ENCODE data around the gene SNF8. TPM values are rescaled to one million over a fixed set of nuclear protein-coding genes. Genes with fewer than 3 reads are reported as not detected.

SNF8 gene
- 31.4 TPM for total RNA-seq

GRCh38 chr17:48944515-48945260 lies at the start of gene SNF8:
Gene SNF8, minus strand, starts transcription at chr17:48944842. Its CDS starts 108 bp downstream, at chr17:48944734.
- no peaks in the 10 kb centered on the region for H3K27me3 ChIP-seq (ENCODE audit: insufficient read depth, low read length)
- H3K9me3 ChIP-seq (ENCODE audit: low read depth, low read length) = no peaks in the 10 kb centered on the region
- peak within 1 kb of the TSS; percentile 99 for H3K4me3 ChIP-seq (ENCODE audit: low read length)
- peaks cover 29% of the 10 kb centered on the region for H3K4me1 ChIP-seq (ENCODE audit: insufficient read depth, low read length)

DNA sequence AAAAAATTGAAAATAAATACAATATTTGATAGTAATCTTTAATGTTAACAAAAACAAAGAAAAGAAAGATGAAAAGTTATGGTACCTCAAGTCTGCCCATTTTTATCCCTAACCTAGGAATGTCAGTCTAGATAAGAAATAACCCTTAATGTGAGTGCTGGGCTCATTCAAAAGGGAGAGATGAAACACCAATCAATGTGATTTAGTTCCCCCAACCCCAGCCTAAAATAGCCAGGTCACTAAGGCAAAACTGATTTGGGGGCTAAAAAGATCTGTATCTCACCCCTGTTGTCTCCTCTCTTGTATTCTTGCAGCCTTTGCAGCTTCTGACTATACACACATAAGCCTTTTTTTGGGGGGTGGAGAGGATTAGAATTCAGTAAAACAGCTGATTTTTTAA lies 49.3 kb upstream of the SNF8 start:
- no peak overlapping the region for H3K4me3 ChIP-seq (ENCODE audit: low read length)
- H3K9me3 ChIP-seq (ENCODE audit: low read depth, low read length) = no peaks in the 10 kb centered on the region
- H3K4me1 ChIP-seq (ENCODE audit: insufficient read depth, low read length) = peaks cover 31% of the 10 kb centered on the region
- peaks cover 91% of the 10 kb centered on the region for H3K27me3 ChIP-seq (ENCODE audit: insufficient read depth, low read length)

DNA sequence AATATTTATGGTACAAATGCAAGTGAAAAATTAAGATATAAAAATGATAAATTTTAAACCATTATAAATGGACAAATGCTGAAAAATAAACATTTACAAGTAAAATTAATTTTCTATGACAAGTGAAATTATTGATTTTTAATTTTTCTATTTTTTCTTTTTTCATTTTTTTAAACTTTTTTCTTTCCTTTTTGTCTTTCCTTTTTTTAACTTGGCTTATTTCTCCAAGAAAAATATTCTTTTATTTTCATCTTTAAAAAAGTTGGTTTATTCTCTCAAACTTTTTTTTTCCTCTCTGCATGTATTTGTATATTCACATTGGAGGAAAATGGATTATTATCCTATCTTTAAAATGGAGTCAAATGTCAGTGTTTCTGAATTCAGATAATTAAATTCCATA lies 48.7 kb upstream of the SNF8 start:
- no peak overlapping the region for H3K4me3 ChIP-seq (ENCODE audit: low read length)
- H3K4me1 ChIP-seq (ENCODE audit: insufficient read depth, low read length) = peaks cover 26% of the 10 kb centered on the region
- peaks cover 85% of the 10 kb centered on the region for H3K27me3 ChIP-seq (ENCODE audit: insufficient read depth, low read length)
- no peaks in the 10 kb centered on the region for H3K9me3 ChIP-seq (ENCODE audit: low read depth, low read length)

DNA sequence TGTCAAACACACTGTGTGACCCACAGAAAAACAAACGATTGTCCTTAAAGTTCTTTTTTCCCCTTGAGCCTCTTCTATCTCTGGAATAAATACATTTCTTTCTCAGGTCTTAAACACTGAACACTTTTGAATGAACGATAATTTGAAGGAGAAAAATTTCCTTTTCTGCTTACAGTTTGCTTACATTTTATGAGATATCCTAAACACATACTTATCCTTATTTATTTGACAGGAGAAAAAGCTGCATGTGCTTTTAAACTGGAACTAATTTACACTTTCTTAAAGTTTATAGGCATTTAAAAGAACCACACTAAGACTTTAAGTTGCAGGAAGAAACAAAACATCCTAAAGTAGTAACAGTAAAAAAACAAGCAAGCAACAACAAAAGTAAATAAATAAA lies 47.8 kb upstream of the SNF8 start:
- peaks cover 80% of the 10 kb centered on the region for H3K27me3 ChIP-seq (ENCODE audit: insufficient read depth, low read length)

GRCh38 chr17:48990882-48991357 lies 46.3 kb upstream of the SNF8 start:
- no peaks in the 10 kb centered on the region for H3K9me3 ChIP-seq (ENCODE audit: low read depth, low read length)
- H3K4me1 ChIP-seq (ENCODE audit: insufficient read depth, low read length) = peaks cover 4% of the 10 kb centered on the region
- no peak overlapping the region for H3K4me3 ChIP-seq (ENCODE audit: low read length)
- peaks cover 76% of the 10 kb centered on the region for H3K27me3 ChIP-seq (ENCODE audit: insufficient read depth, low read length)

More for the DNA sequence above, 47.8 kb upstream of the SNF8 start:
- Histone ChIP-seq H3K4me3 (ENCODE audit: low read length) (no peak overlapping the region), H3K4me1 (ENCODE audit: insufficient read depth, low read length) (peaks cover 17% of the 10 kb centered on the region), H3K9me3 (ENCODE audit: low read depth, low read length) (no peaks in the 10 kb centered on the region)

DNA sequence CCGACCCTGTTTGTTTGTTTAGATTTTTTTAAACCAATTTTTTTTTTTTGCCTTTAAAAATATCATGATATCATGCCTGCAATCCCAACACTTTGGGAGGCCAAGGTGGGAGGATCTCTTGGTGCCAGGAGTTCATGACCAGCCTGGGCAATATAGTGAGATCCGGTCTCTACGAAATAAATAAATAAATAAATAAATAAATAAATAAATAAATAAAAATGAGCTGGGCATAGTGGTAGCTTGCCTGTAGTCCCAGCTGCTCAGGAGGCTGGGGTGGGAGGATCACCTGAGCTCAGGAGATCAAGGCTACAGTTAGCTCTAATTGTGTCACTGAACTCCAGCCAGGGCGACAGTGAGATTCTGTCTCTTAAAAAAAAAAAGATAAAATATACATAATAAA lies 44.5 kb upstream of the SNF8 start:
- Histone ChIP-seq H3K4me1 (ENCODE audit: insufficient read depth, low read length) (no peaks in the 10 kb centered on the region), H3K9me3 (ENCODE audit: low read depth, low read length) (no peaks in the 10 kb centered on the region), H3K27me3 (ENCODE audit: insufficient read depth, low read length) (peaks cover 67% of the 10 kb centered on the region), H3K4me3 (ENCODE audit: low read length) (no peak overlapping the region)

- Histone ChIP-seq H3K4me3 (ENCODE audit: low read length) (no peak overlapping the region), H3K9me3 (ENCODE audit: low read depth, low read length) (no peaks in the 10 kb centered on the region), H3K4me1 (ENCODE audit: insufficient read depth, low read length) (no peaks in the 10 kb centered on the region), H3K27me3 (ENCODE audit: insufficient read depth, low read length) (peaks cover 36% of the 10 kb centered on the region)
These were observed 41.0 kb upstream of the SNF8 start for GRCh38 chr17:48985436-48986245.

GRCh38 chr17:48981927-48982539 lies 37.4 kb upstream of the SNF8 start:
- Histone ChIP-seq H3K9me3 (ENCODE audit: low read depth, low read length) (no peaks in the 10 kb centered on the region), H3K27me3 (ENCODE audit: insufficient read depth, low read length) (peaks cover 14% of the 10 kb centered on the region)

DNA sequence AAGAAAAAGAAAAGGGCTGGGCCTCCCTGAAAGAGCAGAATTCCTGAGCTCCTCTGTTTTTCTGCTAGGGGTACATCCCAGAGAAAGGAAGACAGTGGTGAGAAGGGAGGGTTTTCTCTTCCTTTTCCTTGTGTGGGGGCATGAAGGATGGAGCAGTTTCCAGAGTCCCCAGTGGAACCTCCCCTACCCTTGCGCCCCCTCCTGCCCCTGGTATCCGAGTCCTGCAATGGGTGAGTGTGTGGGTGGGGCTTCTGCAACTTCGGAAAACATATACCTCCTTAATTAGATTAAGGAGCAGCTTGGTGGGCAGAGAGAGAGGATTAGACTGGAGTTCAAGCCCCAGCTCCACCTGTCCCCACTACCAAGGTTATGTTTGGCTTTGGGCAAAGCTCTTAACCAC lies 29.2 kb upstream of the SNF8 start:
- peaks cover 2% of the 10 kb centered on the region for H3K27me3 ChIP-seq (ENCODE audit: insufficient read depth, low read length)
- no peaks in the 10 kb centered on the region for H3K9me3 ChIP-seq (ENCODE audit: low read depth, low read length)
- H3K4me3 ChIP-seq (ENCODE audit: low read length) = no peak overlapping the region
- no peaks in the 10 kb centered on the region for H3K4me1 ChIP-seq (ENCODE audit: insufficient read depth, low read length)

More at GRCh38 chr17:48981927-48982539, 37.4 kb upstream of the SNF8 start:
- Histone ChIP-seq H3K4me1 (ENCODE audit: insufficient read depth, low read length) (no peaks in the 10 kb centered on the region), H3K4me3 (ENCODE audit: low read length) (no peak overlapping the region)

DNA sequence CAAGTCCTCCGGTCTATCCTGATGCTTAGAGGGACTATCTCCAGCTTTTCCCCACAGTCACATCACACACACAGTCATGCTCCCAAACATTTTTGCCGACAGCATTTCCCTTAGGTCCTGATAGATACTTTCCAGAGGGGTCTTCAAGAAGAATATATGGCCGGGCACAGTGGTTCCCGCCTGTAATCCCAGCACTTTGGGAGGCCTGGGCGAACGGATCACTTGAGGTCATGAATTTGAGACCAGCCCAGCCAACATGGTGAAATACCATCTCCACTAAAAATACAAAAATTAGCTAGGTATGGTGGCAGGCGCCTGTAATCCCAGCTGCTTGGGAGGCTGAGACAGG lies 28.1 kb upstream of the SNF8 start:
- no peaks in the 10 kb centered on the region for H3K9me3 ChIP-seq (ENCODE audit: low read depth, low read length)
- no peaks in the 10 kb centered on the region for H3K4me1 ChIP-seq (ENCODE audit: insufficient read depth, low read length)
- no peak overlapping the region for H3K4me3 ChIP-seq (ENCODE audit: low read length)
- H3K27me3 ChIP-seq (ENCODE audit: insufficient read depth, low read length) = peaks cover 2% of the 10 kb centered on the region

- no peaks in the 10 kb centered on the region for H3K9me3 ChIP-seq (ENCODE audit: low read depth, low read length)
- no peak overlapping the region for H3K4me3 ChIP-seq (ENCODE audit: low read length)
- H3K27me3 ChIP-seq (ENCODE audit: insufficient read depth, low read length) = peaks cover 2% of the 10 kb centered on the region
- no peaks in the 10 kb centered on the region for H3K4me1 ChIP-seq (ENCODE audit: insufficient read depth, low read length)
These were observed 26.4 kb upstream of the SNF8 start for GRCh38 chr17:48970865-48971687.

- Histone ChIP-seq H3K4me1 (ENCODE audit: insufficient read depth, low read length) (no peaks in the 10 kb centered on the region), H3K9me3 (ENCODE audit: low read depth, low read length) (no peaks in the 10 kb centered on the region), H3K27me3 (ENCODE audit: insufficient read depth, low read length) (peaks cover 2% of the 10 kb centered on the region), H3K4me3 (ENCODE audit: low read length) (no peak overlapping the region)
These were observed 25.6 kb upstream of the SNF8 start for GRCh38 chr17:48970224-48970623.

DNA sequence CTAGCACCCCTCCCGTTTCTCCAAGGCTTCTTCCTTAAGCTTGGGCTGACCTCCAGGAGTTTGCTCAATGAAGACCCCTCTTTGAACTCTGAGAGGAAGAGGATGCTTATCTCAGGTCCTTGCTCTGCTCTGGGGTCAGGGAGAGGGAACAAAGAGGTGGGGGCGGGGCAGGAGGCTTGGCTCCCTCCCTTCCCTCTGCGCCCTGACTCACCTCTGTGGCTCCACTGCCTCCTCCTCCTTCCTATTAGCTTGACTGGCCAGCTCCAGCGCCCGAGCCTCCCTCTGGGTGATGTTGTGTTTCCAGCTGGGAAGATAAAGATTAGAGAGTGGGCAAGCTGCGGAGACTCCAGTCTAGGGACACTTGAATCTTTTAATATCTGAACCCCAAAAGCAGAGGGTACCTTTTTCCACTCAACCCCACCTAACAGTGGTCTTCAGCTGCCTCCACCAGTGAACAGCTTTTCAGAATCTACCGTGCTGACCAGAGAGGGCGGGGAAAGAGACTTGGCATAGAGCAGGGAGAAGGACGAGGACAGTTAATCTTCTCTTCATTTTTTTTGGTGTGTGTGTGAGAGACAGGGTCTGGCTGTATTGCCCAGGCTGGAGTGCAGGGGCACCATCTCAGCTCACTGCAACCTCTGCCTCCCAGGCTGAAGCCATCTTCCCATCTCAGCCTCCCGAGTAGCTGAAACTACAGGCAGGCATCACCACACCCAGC lies 17.0 kb upstream of the SNF8 start:
- Histone ChIP-seq H3K27me3 (ENCODE audit: insufficient read depth, low read length) (peaks cover 11% of the 10 kb centered on the region), H3K4me3 (ENCODE audit: low read length) (no peak overlapping the region), H3K4me1 (ENCODE audit: insufficient read depth, low read length) (no peaks in the 10 kb centered on the region), H3K9me3 (ENCODE audit: low read depth, low read length) (no peaks in the 10 kb centered on the region)
